GM21423 (cell line): ENCODE data around the gene CFAP20.

ENCODE experiments used
- ATAC-seq: cut with Tn5 transposase; IDR thresholded peaks from one replicate; pipeline ENCODE4 v1.9.1; 2021; ENCODE audit warnings: mild to moderate bottlenecking, moderate library complexity; ENCODE audit not compliant: unreplicated experiment

Gene CFAP20

DNA sequence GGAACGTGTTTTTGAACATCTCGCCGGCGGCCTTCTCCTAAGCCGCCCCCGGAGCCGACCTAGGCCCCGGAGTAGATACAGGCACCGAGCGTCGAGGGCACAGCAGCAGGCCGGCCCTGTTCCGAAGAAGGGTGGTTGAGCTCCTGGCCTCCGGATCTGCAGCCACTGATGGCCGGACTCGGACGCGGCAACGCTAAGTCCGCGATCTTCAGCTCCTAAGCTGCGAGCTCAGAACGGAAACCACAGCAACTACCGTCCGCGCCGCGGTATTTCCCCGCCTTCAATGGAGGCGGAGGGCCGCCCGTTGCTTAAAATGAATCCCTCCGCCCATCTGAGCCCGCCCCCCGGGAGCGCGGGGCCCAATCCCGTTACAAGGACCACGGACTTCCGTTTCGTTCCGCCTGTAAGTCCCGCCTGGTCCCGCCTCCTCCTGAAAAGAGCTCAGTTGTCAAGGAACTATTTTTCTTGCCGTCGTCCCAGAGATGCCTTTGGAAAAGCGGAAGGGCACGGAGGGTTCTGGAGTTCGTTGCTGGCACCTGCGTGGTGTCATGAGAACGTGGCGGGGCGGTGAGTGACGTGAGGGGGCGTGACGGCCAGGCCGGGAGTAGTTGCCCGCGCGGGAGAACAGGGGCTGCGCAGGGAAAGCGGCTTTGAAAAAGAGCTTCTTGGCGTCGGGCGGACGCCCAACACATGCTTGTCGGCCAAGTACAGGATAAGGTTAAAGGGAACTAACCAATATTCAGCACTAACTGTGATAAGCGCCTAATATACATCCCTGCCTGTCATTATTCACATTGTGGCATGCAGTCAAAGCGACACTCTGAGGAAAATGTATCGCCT lies at the start of gene CFAP20:
Gene CFAP20 (minus strand): TSS at position 285 of the 840 bp plus-strand sequence. CDS start 266 bp downstream, at position 19.
- ATAC-seq, result peak; percentile 87

DNA sequence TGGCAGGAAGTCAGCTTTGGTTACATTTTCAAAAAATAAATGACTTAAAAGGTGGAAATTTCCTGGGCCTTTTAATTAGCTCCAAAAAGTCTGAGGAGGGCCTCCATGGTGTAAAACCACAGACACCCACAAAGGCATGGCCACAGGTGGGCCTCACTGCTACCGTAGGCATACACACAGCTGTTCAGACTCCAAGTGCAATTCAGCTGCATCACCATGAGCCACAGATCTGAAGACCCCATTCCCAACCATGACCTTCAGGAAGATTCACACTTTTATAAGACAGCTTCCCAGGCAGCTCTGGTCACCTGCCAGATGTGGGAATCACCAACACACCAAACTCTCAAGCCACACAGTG lies 48.2 kb upstream of the CFAP20 start:
- no peak for ATAC-seq

DNA sequence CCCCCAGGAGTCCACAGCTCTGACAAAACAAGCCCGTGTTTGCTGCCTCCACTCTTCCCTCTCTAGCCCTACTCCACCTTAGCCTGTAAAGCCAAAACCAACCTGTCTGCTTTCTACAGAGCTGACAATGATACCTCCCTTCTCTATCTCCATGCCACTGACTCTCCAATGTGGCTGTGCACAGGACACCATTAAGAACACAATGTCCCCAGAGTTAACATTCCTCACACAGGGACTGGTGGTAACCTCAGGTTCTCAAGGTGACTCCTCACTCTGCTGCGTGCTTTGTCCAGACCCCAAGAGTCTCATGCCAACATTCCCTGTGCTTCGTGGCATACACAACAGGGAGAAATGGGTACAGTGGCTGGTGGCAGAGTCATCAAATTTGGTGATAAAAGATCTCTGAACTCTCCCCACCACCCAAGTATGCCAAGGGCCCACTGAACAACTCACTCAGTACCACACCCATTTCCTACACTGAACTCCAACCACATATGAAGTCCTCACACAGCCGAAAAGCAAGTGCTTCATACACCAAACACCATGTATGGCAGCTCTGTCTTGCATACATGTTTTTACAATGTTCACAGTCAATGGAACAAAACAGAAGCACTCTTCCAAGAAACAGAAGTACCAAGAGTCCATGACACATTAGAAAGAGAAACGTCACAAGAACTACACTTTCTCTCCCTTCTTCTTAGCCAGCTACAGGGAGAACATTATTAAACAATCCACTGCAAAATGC lies 47.6 kb upstream of the CFAP20 start:
- no peak for ATAC-seq

DNA sequence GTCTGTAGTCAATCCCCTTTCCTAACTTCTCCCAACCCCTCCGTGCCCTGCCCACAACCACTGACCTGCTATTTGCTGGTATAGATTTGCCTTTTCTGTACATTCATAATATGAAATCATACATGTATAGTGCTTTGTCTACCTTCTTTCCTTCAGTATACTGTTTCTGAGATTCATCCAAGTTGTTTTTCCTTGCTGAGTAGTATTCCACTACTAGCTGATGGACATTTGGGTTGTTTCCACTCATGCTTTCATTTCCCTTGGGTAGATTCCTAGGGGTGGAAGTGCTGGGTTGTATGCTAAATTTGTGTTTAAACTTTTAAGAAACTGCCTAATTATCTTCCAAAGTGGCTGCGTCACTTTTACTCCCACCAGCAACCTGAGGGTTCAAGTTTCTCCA lies 41.0 kb upstream of the CFAP20 start:
- ATAC-seq, result no peak

DNA sequence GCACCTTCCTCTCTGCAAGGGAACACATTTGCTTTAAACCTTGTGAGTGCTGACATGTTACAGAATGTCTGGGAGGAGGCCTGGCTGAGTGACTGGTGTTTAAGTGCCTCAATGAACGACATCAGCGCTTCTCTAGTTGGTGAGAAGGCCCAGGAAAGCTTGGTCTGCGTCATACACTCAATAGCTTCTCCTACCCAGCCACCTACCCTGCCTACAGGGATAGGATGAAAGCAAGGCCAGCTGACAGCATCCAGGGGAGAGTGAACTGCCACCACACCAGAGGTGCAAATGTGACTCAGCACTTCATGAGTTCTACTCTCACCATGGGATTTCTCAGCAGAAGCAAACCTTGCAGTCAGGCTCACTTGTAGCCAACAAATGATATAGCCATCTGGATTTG lies 31.7 kb upstream of the CFAP20 start:
- ATAC-seq, result no peak

DNA sequence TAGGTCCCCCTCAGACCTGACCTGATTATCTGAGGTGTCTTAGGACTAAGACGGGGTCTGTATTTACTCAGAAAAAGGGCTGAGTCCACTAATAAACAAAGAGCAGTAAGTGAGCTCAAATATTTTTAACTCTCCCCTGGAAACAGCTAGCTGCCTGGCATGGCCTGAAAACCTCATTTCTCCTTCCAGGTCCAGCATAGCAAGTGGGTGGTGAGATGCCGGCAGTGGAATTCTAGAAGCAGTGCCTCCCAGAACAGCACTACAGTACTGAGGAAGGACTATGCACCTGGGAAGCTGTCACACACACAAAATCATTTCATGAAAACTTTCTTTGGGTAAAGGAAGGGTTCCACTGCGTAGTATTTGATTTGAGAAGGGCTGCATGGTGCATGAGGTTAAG lies 29.5 kb upstream of the CFAP20 start:
- ATAC-seq, result no peak

DNA sequence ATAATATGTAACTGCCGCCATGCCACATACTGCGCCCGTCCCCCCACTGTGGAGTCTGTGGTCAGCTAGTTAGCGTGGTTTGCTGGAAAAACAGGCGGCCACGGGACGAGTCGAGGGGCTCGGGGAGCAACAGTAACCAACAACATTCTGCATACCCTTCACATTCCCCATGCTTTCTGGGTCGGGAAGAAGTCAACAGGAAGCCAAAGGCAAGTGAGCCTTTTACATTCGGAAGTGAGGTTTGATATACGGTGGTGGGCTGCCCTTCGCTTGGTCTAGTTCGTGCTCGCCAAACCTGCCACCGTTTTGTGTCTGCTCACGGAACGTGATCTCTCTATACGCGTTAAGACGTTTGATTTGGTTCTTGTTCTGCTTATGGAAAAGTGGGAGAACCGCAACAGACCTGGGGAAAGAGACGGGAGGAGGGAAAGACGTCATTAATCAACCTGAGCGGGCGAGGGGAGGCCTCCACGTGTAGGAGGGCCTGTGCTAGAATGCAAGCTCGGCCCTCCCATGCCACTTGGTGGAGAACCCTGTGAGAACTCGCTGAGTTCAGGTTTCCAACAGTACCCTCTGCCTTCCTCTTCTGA lies 28.9 kb upstream of the CFAP20 start:
- ATAC-seq, result no peak

DNA sequence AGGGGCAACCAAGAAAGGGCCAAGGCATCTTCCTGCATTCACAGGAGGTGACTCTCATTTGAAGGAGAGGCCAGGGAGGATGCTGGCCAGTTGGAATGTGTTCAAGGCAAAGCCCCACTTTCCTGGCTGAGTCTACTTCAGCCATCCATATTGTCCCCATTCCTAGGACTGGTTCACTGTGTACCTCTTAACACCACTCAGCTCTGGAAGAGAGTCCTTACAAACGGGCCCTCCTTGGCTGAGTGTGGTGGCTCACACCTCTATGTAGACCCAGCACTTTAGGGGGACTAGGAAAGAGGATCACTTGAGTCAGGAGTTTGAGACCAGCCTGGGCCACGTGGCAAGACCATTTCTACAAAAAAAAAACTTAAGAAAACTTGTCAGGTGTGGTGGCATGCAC lies 28.1 kb upstream of the CFAP20 start:
- no peak for ATAC-seq

DNA sequence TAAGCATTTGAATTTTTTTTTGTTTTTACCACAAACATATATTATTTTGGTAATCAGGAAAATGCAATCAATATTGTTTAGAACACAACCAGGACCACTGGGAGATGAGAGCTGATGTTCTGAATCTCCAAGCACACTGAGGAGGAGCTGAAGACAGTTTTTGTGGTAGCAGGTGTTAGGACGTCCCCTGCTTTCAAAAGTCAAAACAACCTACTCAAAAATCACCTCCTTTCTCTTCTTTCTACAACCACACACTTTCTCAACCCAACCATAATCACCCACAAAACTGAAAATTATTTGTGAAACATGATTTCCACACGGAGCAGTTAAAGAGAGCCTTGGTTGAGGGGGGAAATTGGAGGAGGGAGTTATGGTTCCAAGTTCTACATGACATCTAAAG lies 26.7 kb upstream of the CFAP20 start:
- no peak for ATAC-seq

DNA sequence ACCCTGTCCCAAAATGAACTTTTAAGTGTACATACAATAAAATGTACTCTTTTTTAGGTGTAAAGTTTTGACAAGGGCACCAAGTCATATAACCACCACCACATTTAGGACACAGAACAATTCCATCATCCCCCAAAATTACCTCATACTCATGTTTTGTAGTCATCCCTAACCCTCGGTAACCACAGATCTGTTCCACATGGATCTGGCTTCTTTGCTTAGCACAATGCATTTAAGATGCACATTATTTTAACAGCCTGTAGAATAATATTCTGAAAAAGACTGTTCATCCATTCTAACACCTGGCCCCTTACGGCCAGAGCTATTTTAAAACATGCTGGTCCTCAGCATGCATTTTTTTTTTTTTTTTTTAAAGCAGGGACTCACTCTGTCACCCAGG lies 25.2 kb upstream of the CFAP20 start:
- no peak for ATAC-seq

DNA sequence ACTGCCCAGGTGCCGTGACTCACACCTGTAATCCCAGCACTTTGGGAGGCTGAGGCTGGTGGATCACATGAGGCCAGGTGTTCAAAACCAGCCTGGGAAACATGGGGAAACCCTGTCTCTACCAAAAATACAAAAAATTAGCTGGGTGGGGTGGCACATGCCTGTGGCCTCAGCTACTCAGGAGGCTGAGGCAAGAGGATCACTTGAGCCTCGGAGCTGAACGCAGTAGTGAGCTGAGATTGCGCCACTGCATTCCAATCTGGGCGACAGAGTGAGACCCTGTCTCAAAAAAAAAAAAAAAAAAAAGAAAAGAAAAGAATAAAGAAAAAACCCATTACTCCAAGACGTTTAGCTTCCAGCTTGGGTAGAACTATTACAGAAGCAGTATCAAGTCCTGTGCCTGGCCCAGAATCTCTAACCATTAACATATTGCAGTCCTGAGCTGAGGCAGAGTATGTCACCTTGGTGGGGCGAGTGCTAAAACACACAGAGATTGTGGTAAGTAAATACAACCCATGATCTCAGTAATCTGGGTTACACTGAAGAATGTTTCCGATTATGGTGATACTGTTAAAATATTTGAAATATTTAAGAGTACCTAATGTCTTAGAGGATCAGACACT lies 23.2 kb upstream of the CFAP20 start:
- no peak for ATAC-seq

DNA sequence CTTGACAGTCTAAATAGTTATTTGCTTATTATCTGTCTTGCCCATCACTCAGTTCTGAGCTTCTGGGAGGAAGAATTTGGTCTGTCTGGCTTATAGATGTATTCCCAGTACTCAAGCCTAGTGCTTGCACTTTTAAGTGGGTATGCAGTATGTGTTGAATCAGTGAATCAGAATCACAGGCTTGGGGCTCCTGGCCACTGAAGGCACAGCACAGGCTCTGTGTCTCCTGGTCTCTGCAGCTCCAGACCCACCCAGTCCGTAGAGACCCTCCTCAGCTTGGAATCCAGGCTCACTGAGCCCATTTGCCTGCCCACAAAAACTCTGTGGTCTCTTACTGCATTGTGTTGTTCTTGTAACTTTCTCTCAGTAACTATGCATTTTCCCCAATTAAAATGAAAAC lies 19.3 kb upstream of the CFAP20 start:
- ATAC-seq, result no peak

DNA sequence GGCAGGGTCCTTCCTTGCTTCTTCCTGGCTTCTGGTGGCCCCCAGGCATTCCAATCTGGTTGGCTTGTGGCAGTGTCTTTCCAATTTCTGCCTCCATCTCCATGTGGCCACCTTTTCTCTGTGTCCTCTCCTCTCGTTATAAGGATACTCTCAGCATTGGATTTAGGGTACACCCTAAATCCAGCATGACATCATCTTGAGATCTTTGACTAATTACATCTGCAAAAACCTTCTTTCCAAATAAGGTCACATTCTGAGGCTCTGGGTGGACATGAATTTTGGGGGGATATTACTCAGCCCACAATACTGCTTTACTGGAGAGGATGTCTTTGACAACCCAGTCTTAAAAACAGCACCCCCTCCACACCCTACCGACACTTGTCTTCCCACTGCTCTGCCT lies 18.9 kb upstream of the CFAP20 start:
- ATAC-seq, result no peak

DNA sequence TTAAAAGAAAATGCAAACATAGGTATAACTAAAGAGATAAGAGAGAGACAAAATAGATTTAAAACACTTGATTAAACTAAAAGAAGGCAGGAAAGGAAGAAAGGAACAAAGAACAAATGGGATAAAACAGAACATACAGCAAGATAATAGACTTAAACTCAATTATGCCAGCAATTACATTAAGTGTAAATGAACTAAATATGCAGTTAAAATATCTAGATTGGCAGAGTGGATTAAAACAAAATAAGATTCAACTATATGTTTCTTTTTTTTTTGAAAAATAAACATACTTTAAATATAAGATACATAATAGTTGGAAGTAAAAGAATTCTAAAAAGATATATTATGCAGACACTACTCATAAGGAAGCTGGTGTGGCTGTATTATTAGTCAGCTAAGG lies 9.7 kb upstream of the CFAP20 start:
- ATAC-seq, result no peak

DNA sequence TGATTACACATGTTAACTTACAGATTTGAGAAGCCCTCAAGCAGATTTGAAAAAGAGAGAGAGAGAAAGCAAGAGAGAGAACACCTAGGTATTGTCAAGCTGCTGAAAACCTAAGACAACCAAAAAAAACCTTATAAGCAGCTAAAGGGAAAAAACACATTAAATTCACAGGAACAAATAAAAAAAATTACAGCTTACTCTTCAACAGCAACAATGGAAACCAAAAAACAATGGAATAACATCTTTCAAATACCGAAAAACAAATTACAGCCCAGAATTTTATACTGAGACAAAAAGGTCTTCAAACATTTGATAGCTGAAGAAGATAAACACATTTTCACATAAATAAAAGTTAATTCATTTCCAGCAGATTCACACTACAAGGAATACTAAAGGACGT lies 8.4 kb upstream of the CFAP20 start:
- no peak for ATAC-seq

DNA sequence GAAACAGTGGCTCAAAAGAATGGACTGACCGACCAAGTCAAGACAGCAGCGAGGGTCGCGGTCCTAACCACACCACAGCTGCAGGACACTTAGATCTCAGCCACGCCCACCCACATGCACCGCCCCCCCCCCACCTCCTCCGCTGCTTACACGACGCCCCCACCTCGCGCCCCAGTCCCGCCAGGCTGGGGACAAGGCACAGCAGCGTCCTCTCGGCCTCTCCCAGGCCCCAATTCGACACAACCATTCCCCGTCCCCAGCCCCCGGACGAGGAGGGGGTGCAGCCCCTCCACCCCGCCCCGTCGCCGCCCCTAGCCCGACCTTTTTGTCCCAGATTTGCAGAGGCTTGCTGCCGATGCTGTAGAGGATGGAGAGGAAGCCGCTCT lies 477 bp downstream of the CFAP20 start:
- ATAC-seq, result peak; percentile 9

DNA sequence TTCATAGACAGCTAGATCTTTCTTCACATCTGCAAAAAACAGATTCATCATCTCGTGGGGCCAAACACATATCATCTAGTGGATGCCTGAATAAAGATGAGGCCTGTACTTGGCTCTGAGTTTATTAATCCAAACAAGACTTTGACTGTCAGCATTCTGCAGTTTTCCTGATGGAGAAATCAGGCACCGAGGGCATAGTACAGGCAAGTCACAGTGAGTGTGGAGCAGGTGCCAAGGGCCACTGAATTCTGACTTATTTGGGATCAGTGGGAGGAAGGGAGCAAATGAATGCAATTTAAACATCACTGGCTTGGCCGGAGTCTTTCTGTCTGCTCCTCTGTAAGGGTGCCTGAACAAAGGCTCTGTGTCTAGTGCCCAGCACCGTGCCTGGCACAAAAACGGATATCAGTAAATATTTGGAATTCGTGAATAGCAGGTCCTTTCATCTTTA lies 975 bp downstream of the CFAP20 start:
- no peak for ATAC-seq

DNA sequence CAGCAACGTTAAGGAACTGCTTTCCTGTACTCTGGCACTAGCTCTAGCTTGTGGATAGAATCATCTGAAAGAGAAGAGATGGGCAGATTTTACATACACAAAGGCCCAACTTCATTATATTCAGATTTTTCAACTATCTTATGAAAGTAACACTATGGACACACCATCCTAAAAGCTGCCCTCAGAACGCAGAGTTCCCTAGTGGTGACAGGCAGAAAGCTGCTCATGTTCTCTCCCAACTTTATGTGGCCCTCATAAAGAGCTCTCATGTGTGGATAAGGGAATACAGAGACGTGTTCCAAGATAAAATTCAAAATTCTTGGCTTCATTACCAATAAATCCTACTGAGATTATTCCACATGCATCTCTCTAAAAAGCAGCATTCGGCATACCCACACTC lies 1.5 kb downstream of the CFAP20 start:
- no peak for ATAC-seq

DNA sequence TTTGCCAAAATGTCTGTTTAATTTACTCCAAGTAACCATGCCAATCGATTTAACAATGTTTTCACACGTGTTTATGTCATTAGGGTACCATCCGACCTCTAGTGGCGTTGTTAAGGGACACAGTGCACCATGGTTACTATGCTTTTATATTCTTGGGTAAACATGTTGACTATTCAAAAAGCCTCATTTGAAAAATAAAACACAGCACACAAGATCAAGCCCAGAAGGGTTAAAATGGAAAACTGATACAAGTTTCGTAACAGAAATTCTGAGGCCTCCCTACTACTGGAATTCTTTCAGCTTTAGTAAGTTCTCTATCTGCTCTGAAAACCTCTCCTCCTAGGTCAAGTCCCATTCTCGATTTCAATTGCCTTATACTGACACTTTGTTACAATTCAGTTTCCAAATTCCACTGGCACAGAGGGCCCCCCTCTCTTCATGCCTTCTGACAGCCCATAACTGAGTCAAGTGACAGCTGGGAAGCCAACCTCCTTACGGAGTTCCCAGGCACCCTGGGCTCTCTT lies 2.1 kb downstream of the CFAP20 start:
- no peak for ATAC-seq

DNA sequence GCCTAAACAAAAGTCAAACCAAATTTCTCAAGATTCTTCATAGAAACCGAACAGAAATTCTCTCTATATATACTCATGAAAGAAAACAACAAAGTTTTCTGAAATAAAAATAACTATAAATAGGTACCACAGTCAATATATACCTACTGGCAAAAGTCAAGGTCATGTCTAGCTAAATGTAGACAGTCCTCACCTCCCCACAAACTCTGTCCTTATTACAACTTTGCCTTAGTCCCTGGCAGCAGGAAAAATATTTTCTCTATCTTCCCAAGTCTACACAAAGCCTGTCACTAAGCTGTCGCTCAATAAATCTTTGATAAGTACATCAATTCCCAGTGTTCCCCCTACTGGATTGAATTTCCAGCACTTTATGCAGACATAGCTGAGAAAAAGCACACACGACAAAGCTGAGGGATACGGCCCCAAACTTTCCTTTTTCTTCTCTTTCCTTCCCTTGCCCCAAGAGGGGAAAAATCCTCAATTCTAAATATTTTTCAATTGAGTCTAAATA lies 2.7 kb downstream of the CFAP20 start:
- ATAC-seq, result no peak

DNA sequence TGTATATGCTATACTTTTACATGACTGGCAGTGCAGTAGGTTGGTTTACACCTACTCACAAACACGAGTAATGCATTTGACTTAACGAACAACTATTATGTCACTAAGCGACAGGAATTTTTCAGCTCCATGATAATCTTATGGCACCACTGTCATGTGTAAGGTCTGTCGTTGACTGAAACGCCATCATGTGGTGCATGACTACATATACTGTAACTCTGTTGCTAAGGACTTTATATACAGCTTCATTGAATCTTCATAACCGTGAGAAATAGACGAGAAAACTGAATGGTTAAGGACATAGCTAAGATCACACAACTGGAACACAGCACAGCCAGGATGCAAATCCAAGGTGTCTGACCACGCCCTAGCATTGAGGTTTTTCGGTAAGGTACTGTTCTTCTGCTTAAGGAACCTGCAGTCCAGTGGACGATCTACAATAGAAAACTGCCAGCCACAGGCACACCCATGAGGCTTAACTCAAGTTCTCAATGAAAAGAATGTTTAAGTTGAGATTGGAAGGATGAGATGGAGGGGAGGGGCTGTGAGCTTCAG lies 3.3 kb downstream of the CFAP20 start:
- no peak for ATAC-seq
